Measurements from ENCODE around the gene TFF2. TPM values are rescaled to one million over a fixed set of nuclear protein-coding genes. Genes with fewer than 3 reads are reported as not detected.
A peak's percentile ranks its signal among the peaks of the same experiment; 100 is the strongest.

Gene TFF2, protein sequence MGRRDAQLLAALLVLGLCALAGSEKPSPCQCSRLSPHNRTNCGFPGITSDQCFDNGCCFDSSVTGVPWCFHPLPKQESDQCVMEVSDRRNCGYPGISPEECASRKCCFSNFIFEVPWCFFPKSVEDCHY
- total RNA-seq (not detected), polyA plus RNA-seq (not detected), total RNA-seq (0 reads per million in 6 experiments)

DNA sequence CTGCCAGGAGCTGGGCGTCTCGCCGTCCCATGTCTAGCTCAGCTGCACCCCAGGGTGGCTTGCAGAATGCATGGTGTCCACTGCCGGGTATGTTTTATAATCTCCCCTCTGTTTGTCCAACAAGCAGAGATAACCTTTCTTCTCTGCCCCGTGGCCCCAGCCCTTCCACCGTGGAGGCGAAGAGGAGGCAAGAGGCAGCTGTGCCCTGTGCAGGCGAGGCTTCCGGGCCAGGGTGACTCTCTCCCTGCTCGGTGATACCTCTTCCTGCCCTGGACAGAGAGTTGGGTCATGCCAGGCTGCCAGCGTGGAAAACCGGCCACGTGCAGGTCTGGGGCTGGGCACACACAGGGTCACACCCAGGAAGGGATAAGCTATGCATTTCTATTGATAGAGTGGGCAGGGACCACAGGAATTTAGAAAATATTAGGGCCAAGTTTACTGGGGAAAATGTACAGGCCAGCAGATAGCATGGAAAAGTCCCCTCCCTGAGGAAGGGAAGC, at the start of gene TFF2:
Gene TFF2, minus strand, starts transcription at position 68 of the 500 bp plus-strand sequence. Its CDS starts 37 bp downstream, at position 31.
- Mint-ChIP-seq H3K27ac (peak within 1 kb of the TSS in 2 of 10 donors; percentile 19 to 33), H3K9me3 (peaks cover 2 to 22% (median 14%) of the 10 kb centered on the region in 9 donors), H3K4me3 (peak within 1 kb of the TSS in 1 of 10 donors; percentile 34), H3K4me1 (peaks cover 0 to 7% (median 0%) of the 10 kb centered on the region in 4 donors), H3K36me3 (peaks cover 0 to 10% (median 7%) of the 10 kb centered on the region in 3 donors), H3K27me3 (no peaks in the 10 kb centered on the region)
- no peak for ATAC-seq
- POLR2A ChIA-PET = no interaction called here
- DNase-seq = no peak

DNA sequence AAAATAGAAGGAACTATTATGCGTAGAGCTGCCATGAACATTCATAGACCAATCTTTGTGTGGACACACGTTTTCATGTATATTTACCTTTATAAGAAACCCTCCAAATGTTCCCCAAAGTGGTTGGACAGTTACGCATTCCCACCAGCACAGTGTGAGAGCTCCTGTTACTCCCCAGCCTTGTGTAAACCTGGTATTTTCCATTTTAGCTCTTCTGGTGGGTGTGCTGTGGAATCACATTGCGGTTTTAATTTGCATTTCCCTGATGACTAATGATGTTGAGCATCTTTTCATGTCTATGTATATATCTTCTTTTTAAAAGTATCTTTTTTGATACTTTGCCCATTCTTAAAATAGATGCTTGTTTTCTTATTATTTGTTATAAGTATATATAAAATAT, 49.7 kb upstream of the TFF2 start:
- POLR2A ChIA-PET = interaction anchor here (9.4 kb wide), 1 partner anchor 21 kb away, joined by 273 read pairs; no protein-coding TSS in a partner anchor
- Mint-ChIP-seq H3K4me1 (peaks cover 30 to 58% (median 51%) of the 10 kb centered on the region in 4 donors), H3K36me3 (peaks cover 0 to 6% (median under 1%) of the 10 kb centered on the region in 3 donors), H3K9me3 (peaks cover 0 to 9% (median 6%) of the 10 kb centered on the region in 9 donors), H3K4me3 (no peak overlapping the region), H3K27me3 (no peaks in the 10 kb centered on the region), H3K27ac (peak overlapping the region in 5 of 10 donors; percentile 27 to 88 (median 39))
- ATAC-seq (no peak), DNase-seq (no peak)

DNA sequence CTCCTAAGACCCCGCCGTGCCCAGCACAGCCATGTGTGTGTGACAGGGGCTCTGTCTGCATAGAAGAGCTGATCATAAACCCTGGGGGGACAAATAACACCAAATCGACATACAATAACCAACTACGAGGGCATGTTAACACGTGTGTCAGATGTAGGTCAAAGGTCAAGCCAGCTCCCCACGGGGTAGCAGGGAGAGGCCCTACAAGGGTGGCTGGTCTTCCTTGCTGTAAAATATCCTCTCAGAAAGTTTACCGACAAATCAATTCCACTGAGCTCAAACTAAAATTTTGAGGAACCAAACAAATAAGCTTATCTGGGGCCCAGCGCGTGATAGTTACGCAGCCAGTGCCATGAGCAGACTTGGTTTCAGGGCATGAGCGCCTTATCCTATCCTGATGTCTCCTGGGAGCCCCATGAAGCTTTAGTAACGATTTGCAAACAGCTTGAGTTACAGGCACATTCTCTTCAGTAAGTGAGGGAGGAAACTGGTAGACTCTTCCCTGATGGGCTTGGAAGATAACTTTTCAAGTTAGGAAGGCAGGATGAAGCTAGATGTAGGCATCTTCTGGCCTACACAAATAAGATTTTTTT, 47.7 kb upstream of the TFF2 start:
- peaks cover 0 to 5% (median 0%) of the 10 kb centered on the region in 3 donors for H3K36me3 Mint-ChIP-seq
- POLR2A ChIA-PET = interaction anchor here (0.6 to 9.4 kb wide), 6 partner anchors 11 to 205 kb away, joined by 3 to 273 read pairs (median 4); no protein-coding TSS in a partner anchor
- peaks cover 0 to 9% (median 6%) of the 10 kb centered on the region in 9 donors for H3K9me3 Mint-ChIP-seq
- H3K27me3 Mint-ChIP-seq = no peaks in the 10 kb centered on the region
- peaks cover 28 to 60% (median 48%) of the 10 kb centered on the region in 4 donors for H3K4me1 Mint-ChIP-seq
- H3K27ac Mint-ChIP-seq = peak overlapping the region; percentile 45 to 92 (median 70)
- H3K4me3 Mint-ChIP-seq = peak overlapping the region in 7 of 10 donors; percentile 5 to 70 (median 35)
- ATAC-seq = no peak
- no peak for DNase-seq

DNA sequence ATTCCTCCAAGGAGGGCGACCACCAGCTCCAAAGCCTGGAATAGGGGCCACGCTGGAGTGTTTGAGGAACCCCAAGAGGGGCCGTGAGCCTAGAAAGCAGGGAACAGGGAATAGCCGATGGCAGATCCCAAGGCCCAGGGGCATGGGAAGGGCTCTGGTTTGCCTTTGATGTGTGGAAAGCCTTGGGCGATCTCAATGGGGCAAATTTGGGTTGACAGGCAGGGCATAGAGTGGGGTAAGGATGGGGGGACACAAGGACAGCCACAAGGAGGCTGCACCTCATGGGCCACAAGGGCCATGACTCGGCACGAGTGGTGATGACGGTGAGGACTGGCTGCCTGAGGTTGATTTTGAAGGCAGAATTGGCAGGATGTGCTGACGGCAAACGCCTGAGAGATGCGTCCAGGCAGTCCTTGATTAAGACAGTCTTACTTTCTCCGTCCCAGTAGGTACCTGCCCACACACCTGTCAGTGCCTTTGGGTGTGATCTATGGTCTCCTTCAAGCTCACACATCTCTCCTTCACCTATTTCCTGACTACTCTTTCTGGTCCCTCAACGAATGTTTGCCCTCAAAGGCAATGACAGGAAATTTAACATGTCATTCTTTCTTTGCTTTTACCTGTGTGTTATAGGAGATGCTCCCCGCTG, 47.1 kb upstream of the TFF2 start:
- H3K27ac Mint-ChIP-seq = peak overlapping the region; percentile 45 to 92 (median 70)
- no peaks in the 10 kb centered on the region for H3K27me3 Mint-ChIP-seq
- peaks cover 0 to 9% (median 6%) of the 10 kb centered on the region in 9 donors for H3K9me3 Mint-ChIP-seq
- ATAC-seq (peak; percentile 25 to 62), DNase-seq (peak in 4 of 10 donors; percentile 22 to 37 (median 31))
- peaks cover 0 to 5% (median 0%) of the 10 kb centered on the region in 3 donors for H3K36me3 Mint-ChIP-seq
- peak overlapping the region in 7 of 10 donors; percentile 5 to 70 (median 35) for H3K4me3 Mint-ChIP-seq
- POLR2A ChIA-PET = interaction anchor here (0.6 to 9.4 kb wide), 4 partner anchors 10 to 205 kb away, joined by 3 to 273 read pairs (median 4); no protein-coding TSS in a partner anchor
- peaks cover 31 to 61% (median 49%) of the 10 kb centered on the region in 4 donors for H3K4me1 Mint-ChIP-seq

DNA sequence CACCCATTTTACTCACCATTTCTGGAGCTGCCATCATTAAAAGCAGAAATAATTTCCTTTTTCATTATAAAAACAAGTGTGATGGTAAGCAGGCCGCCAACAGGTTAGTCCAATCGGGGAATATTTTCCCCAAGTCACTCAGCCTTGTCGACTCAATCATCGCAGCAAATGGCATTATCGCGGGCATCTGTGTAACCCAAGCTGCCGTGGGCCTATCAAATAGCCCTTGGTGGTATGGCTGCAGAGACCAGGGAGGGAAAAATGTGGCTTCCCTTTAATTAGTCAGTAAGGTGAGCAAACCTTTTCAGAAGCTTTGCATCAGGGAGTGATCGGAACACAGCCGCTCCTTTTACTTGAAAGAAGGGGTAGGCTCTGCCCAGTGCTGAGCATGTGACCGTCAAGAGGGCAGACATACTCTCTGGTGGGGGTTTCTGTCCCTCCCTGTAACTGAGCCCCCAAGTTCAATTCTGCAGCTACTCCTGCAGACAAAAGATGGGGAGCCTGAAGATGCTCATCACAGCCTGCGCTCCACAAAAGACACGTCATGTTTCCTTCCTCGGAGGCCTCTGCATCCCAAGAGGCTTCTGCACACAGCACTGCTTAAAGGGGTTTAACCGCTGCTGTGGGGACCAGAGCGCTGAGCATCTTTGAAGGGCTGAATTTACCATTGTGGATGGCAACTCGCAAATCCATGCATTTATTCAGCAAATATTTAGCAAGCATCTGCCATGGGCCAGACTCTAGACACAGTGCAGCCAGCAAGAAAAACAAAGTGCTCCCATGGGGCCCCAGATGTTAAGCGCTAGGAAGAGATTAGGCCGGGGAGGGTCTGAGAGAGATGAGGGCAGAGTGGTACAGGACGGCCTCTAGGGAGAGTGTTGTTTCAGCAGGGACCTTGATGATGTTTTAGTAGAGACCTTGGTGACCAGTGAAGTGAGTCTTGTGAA, 46.3 kb upstream of the TFF2 start:
- DNase-seq = no peak
- peak overlapping the region; percentile 43 to 88 (median 69) for H3K27ac Mint-ChIP-seq
- ATAC-seq = no peak
- POLR2A ChIA-PET = no interaction called here
- H3K4me3 Mint-ChIP-seq = peak overlapping the region in 6 of 10 donors; percentile 3 to 55 (median 18)
- H3K27me3 Mint-ChIP-seq = no peaks in the 10 kb centered on the region
- peaks cover 0 to 5% (median 0%) of the 10 kb centered on the region in 3 donors for H3K36me3 Mint-ChIP-seq
- peaks cover 29 to 62% (median 48%) of the 10 kb centered on the region in 4 donors for H3K4me1 Mint-ChIP-seq
- H3K9me3 Mint-ChIP-seq = peaks cover 0 to 8% (median 6%) of the 10 kb centered on the region in 9 donors

DNA sequence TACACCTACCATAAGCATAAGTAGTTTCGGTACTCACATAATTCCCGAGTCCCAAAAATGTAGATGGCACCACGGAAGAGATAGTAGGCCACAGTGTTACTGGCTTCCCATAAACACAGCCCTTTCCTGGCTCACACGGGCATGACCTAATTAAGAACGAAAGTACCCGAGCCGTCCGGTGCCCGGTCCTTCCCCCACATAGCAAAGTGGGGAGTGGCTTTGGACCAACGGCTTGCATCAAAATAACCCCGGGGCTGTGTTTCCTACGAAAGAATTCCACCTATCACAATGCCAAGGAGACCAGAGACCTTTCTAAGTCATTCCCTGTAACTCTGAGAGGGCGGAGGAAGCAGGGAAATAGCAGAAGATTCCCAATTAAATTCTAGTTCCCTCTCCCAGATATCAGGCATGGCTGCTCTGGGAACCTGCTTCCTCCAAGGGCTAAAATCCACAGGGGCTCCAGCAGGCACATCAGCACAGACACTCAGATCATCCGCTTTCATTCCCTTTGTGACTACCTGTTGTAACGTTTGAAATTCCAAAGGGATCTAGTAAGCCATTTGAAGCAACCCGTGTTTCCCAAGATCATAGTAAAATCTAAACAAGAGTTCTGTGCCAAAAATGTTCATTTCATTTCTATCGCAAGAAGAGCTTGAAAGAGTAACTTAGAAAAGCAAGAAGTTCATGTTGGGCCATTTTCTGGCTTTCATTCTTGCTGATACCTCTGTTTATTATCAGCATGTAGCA, 45.3 kb upstream of the TFF2 start, which contains the start of gene TMPRSS3:
Gene TMPRSS3, minus strand, starts transcription at position 148 of the 747 bp plus-strand sequence. CDS start 635 bp downstream, outside the sequence.
- H3K36me3 Mint-ChIP-seq = no peaks in the 10 kb centered on the region
- POLR2A ChIA-PET = no interaction called here
- no peaks in the 10 kb centered on the region for H3K9me3 Mint-ChIP-seq
- H3K4me1 Mint-ChIP-seq = peaks cover 25 to 63% (median 48%) of the 10 kb centered on the region in 4 donors
- peak within 1 kb of the TSS in 5 of 10 donors; percentile 7 to 33 (median 25) for H3K27ac Mint-ChIP-seq
- ATAC-seq (no peak), DNase-seq (no peak)
- no peak within 1 kb of the TSS for H3K4me3 Mint-ChIP-seq
- no peaks in the 10 kb centered on the region for H3K27me3 Mint-ChIP-seq

DNA sequence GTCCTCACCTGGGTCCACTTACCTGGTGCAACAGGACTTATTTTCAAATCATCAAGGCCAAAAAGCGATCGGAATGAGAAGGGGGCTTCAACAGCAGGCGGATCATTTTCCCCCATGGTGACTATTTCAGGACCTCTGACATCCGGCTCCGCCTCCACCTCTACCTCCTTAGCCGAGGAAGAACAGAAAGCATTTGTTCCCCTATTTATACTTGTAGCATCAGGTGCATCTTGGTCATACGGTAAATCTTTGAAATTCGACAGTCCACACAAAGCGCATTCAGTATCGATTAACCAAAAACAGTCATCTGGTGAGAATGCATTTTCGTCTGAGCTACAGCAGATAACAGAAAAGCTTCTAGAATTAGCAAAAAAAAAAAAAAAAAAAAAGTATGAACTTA, 44.5 kb upstream of the TFF2 start:
- POLR2A ChIA-PET = no interaction called here
- H3K27me3 Mint-ChIP-seq = no peaks in the 10 kb centered on the region
- H3K4me1 Mint-ChIP-seq = peaks cover 25 to 63% (median 54%) of the 10 kb centered on the region in 4 donors
- ATAC-seq (no peak), DNase-seq (no peak)
- H3K27ac Mint-ChIP-seq = peak overlapping the region in 1 of 10 donors; percentile 20
- no peak overlapping the region for H3K4me3 Mint-ChIP-seq
- no peaks in the 10 kb centered on the region for H3K36me3 Mint-ChIP-seq
- H3K9me3 Mint-ChIP-seq = no peaks in the 10 kb centered on the region

DNA sequence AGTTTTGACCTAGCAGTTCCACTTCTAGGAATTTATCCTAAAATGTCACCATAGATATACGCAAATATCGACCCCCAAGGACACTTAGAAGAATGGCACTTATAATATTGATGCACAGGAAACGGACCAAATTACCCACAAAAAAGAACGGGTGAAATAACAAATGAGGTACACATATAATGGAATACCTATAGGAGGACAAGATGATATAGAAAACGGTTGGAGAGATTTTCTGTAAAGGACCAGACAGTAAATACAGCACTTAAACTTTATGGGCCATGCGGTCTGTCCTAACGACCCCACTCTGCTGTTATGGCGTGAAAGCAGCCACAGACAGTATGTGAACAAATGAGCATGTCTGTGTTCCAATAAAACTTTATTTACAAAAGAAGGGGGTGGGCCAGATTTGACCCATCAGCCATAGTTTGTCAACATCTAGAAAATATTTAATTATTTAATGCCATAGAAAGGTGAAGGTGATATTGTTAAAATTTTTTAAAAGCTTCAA, 42.7 kb upstream of the TFF2 start:
- peak; percentile 20 to 25 for ATAC-seq
- peak overlapping the region; percentile 40 to 89 (median 78) for H3K27ac Mint-ChIP-seq
- H3K4me3 Mint-ChIP-seq = peak overlapping the region; percentile 47 to 75 (median 64)
- H3K4me1 Mint-ChIP-seq = peaks cover 24 to 70% (median 57%) of the 10 kb centered on the region in 4 donors
- no peaks in the 10 kb centered on the region for H3K27me3 Mint-ChIP-seq
- H3K9me3 Mint-ChIP-seq = no peaks in the 10 kb centered on the region
- POLR2A ChIA-PET = interaction anchor here (0.6 to 3.1 kb wide), 7 partner anchors 10 to 1629 kb away, joined by 3 to 67 read pairs (median 7); partner anchors contain the start of gene UBASH3A
- H3K36me3 Mint-ChIP-seq = no peaks in the 10 kb centered on the region
- DNase-seq = no peak

DNA sequence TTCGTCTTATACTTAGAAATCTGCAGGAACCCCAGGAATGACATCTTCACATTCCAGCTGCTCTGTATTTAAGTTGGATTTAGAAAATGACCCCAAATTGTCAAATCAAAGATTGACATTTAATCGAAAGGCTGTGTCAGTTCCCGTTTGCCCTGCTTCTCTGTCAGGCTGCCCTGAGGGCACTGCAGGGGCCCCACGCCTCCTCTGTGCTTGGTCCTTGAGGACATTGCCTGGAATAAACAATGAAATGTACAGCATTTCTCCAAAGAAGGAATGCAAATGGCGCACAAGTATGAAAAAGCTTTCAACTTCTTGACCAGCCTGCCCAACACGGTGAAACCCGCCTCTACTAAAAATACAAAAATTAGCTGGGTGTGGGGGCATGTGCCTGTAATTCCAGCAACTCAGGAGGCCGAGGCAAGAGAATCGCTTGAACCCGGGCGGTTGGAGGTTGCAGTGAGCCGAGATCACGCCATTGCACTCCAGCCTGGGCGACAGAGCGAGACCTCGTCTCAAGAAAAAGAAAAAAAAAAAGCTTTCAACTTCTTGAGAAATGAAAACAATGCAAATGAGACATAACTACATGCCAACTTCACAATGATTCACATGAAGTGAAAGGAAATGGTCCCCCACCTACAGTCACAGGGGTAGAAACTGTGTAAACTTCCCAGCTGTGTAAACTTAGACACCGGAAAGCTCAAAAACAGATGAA, 42.1 kb upstream of the TFF2 start:
- ATAC-seq = peak; percentile 93 to 97
- Mint-ChIP-seq H3K27ac (peak overlapping the region; percentile 40 to 90 (median 78)), H3K9me3 (no peaks in the 10 kb centered on the region), H3K27me3 (no peaks in the 10 kb centered on the region), H3K4me1 (peaks cover 19 to 66% (median 55%) of the 10 kb centered on the region in 4 donors), H3K36me3 (no peaks in the 10 kb centered on the region), H3K4me3 (peak overlapping the region; percentile 47 to 75 (median 64))
- POLR2A ChIA-PET = interaction anchor here (0.6 to 3.1 kb wide), 9 partner anchors 11 to 1629 kb away, joined by 3 to 67 read pairs (median 6); partner anchors contain the start of gene UBASH3A
- DNase-seq = peak in 5 of 10 donors; percentile 28 to 65 (median 40)

DNA sequence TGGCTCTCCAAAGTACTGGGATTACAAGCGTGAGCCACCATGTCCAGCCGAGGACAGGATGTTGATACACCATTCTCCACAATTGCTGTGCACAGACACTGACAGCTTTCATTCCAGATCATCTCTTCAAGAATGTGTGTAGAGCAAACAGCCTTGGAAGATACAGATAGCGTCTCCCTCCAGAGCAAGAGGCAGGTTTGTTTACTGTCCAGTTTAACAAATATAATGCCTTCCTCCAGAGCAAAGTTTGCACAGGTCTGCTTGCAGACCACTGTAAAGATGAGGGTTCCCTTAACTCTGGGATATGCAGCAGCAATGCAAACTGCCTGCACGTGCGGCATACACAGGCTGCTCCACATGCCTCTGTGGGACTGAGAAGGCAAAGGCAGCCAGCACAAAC, 40.5 kb upstream of the TFF2 start:
- DNase-seq (no peak), ATAC-seq (no peak)
- Mint-ChIP-seq H3K27ac (peak overlapping the region in 3 of 10 donors; percentile 74 to 86 (median 79)), H3K27me3 (no peaks in the 10 kb centered on the region), H3K9me3 (no peaks in the 10 kb centered on the region), H3K4me1 (peaks cover 21 to 65% (median 59%) of the 10 kb centered on the region in 4 donors), H3K4me3 (peak overlapping the region in 2 of 10 donors; percentile 59), H3K36me3 (no peaks in the 10 kb centered on the region)
- POLR2A ChIA-PET = interaction anchor here (1.3 kb wide), 1 partner anchor 34 kb away, joined by 3 read pairs; no protein-coding TSS in a partner anchor

Data from naive thymus-derived CD8-positive, alpha-beta T cell (primary cell).